Peyer's patch (tissue), 4 donors: ENCODE results near the gene ZNF154. TPM values are rescaled to one million over a fixed set of nuclear protein-coding genes. Genes with fewer than 3 reads are reported as not detected.
A peak's percentile ranks its signal among the peaks of the same experiment; 100 is the strongest.

ENCODE experiments used
- DNase-seq, 3 donors: peaks; one replicate each; pipeline ENCODE4 v3.0.0-alpha.2; 2017 to 2019
- H3K27ac ChIP-seq, 4 donors: fragments of 200-600 bp; sonication (generic); one replicate each; pipeline ENCODE4 v1.5.1; 2016 to 2019
- H3K27me3 ChIP-seq, 2 donors: fragments of 200-600 bp; sonication (generic); one replicate each; pipeline ENCODE4 v1.5.1; 2019
- H3K36me3 ChIP-seq, 3 donors: fragments of 200-600 bp; sonication (generic); one replicate each; pipeline ENCODE4 v1.5.1; 2016 to 2019
- H3K4me1 ChIP-seq, 4 donors: fragments of 200-600 bp; sonication (generic); one replicate each; pipeline ENCODE4 v1.5.1; 2016 to 2019
- H3K4me3 ChIP-seq, 4 donors: fragments of 200-600 bp; sonication (generic); 1 replicate in 3 of 4; 2 replicates in 1 of 4; pipeline ENCODE4 v1.5.1; 2016 to 2019; ENCODE audit warnings: mild to moderate bottlenecking in 1 of 4
- H3K9me3 ChIP-seq, 4 donors: fragments of 200-600 bp; sonication (generic); one replicate each; pipeline ENCODE4 v1.5.1; 2016 to 2019; ENCODE audit warnings: mild to moderate bottlenecking in 1 of 4
- POLR2A ChIP-seq, 2 donors: fragments of 450-650 bp; IDR thresholded peaks; one replicate each; pipeline ENCODE4 v1.5.1; 2017; ENCODE audit warnings: antibody characterized with exemption in 2 of 2, mild to moderate bottlenecking in 2 of 2, moderate library complexity in 2 of 2
- total RNA-seq, 4 donors: library from RNA; depleted of rRNA; stranded (reverse); fragments of >200 nt; gene quantifications; one replicate each; pipeline ENCODE4 v1.1.0, GENCODE V29; 2016
- TF ChIP-seq, protein P1 (sequence below), 6 experiments: fragments of 450-650 bp in 4 of 6; fragments of 200-600 bp in 2 of 6; sonication (generic) in 1 of 6; IDR thresholded peaks; one replicate each; pipeline ENCODE4 v1.5.1; 2017 to 2019; ENCODE audit warnings: antibody characterized with exemption in 6 of 6, mild to moderate bottlenecking in 3 of 6, moderate library complexity in 1 of 6

ZNF154 gene
- total RNA-seq = 1 to 10 TPM in 2 of 4 donors, under 1 TPM in 2; 0.57 to 5.0 (median 1.3) TPM

DNA sequence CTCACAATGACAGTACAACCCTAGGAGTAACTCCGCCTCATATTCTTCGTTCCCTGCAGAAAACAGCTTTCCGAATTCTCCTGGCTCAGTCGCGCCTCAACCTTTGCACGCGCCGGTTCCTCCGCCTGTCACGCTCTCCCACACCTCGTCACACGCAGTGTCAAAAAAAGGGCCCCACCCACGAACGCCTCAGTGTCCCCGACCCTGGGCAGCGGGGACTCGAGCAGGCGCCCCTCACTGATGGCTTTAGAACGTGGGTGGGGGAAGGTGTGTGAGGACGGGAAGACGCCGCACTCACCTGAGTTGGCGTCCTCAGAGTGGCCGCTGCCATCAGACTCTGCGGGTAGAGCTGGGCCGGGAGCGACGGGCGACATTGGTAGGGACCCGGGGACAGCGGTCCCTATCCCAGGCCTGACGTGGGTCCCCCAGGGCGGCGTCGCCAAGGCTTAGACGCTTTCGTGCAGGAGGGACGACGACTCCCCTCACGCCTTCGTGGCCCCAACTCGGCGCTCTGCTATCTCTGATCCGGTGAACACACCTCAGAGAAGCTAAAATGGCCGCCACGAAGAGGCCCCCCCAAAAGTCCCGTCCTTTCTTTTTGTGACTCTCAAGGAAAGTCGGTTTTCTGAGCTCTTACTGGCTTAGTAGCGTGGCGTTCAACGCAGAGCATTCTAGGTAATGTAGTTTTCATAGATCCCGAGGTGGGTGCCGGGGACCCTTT is at the start of gene ZNF154:
TSS of gene ZNF154 (minus strand) at position 564 of the 721 bp plus-strand sequence. CDS start at position 331, 233 bp downstream.
- H3K36me3 ChIP-seq = no peaks in the 10 kb centered on the region
- H3K27me3 ChIP-seq = no peaks in the 10 kb centered on the region
- H3K9me3 ChIP-seq = peaks cover 0 to 48% (median 9%) of the 10 kb centered on the region in 4 donors
- DNase-seq = peak in 2 of 3 donors; percentile 46 to 73
- H3K4me1 ChIP-seq = no peaks in the 10 kb centered on the region
- peak within 1 kb of the TSS; percentile 50 to 73 (median 58) for H3K4me3 ChIP-seq
- TF ChIP-seq, protein P1, sequence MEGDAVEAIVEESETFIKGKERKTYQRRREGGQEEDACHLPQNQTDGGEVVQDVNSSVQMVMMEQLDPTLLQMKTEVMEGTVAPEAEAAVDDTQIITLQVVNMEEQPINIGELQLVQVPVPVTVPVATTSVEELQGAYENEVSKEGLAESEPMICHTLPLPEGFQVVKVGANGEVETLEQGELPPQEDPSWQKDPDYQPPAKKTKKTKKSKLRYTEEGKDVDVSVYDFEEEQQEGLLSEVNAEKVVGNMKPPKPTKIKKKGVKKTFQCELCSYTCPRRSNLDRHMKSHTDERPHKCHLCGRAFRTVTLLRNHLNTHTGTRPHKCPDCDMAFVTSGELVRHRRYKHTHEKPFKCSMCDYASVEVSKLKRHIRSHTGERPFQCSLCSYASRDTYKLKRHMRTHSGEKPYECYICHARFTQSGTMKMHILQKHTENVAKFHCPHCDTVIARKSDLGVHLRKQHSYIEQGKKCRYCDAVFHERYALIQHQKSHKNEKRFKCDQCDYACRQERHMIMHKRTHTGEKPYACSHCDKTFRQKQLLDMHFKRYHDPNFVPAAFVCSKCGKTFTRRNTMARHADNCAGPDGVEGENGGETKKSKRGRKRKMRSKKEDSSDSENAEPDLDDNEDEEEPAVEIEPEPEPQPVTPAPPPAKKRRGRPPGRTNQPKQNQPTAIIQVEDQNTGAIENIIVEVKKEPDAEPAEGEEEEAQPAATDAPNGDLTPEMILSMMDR (IDR thresholded peaks at IDR 0.05) = no peak
- no peak for TF ChIP-seq POLR2A (IDR thresholded peaks at IDR 0.05)
- peak within 1 kb of the TSS; percentile 79 to 91 (median 82) for H3K27ac ChIP-seq

DNA sequence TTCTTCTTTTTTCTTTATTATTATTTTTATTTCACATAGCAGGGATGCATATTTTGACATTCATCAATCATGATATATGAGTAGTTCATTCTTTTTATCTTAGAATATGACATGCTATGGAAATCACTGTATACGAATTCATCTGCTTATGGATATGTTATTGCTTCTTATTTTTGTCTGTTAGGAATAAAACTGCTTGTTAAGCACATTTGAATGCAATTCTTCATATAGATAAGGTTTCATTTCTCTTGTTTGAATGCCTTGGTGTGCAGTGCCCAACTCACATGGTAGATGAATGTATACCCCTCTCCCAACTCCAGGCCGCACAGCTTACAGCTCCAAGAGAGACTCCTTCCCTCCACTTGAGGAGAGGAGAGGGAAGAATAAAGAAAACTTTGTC is 48.9 kb upstream of the ZNF154 start:
- H3K4me3 ChIP-seq = no peak overlapping the region
- no peak overlapping the region for H3K27ac ChIP-seq
- no peak for TF ChIP-seq POLR2A (IDR thresholded peaks at IDR 0.05)
- TF ChIP-seq, protein P1 (IDR thresholded peaks at IDR 0.05) = no peak
- H3K4me1 ChIP-seq = no peaks in the 10 kb centered on the region
- H3K9me3 ChIP-seq = peaks cover 0 to 79% (median 6%) of the 10 kb centered on the region in 4 donors
- no peak for DNase-seq
- H3K36me3 ChIP-seq = peaks cover 0 to 85% (median 6%) of the 10 kb centered on the region in 3 donors
- no peaks in the 10 kb centered on the region for H3K27me3 ChIP-seq

DNA sequence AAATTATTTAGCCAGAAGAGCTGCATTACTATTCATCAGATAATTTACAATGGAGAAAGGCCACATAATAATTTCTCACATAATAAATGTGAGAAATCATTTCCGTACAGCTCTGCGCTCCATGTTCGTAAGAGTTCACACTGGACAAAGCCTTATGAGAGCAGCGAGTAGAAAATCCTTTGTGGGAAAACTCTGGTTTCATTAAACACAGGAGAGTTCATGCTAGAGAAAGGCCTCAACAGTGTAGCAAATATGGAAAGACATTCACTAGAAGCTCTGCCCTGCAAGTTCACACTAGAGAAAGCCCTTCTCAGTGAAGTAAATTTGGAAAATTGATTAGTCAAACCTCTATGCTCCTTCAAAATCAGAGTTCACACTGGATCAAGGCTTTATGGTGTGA is 46.0 kb upstream of the ZNF154 start:
- TF ChIP-seq POLR2A (IDR thresholded peaks at IDR 0.05) = no peak
- TF ChIP-seq, protein P1 (IDR thresholded peaks at IDR 0.05) = no peak
- Histone ChIP-seq H3K4me3 (no peak overlapping the region), H3K4me1 (no peaks in the 10 kb centered on the region), H3K27ac (no peak overlapping the region), H3K36me3 (peaks cover 0 to 96% (median 6%) of the 10 kb centered on the region in 3 donors), H3K9me3 (peaks cover 0 to 93% (median 8%) of the 10 kb centered on the region in 4 donors), H3K27me3 (no peaks in the 10 kb centered on the region)
- DNase-seq = no peak

DNA sequence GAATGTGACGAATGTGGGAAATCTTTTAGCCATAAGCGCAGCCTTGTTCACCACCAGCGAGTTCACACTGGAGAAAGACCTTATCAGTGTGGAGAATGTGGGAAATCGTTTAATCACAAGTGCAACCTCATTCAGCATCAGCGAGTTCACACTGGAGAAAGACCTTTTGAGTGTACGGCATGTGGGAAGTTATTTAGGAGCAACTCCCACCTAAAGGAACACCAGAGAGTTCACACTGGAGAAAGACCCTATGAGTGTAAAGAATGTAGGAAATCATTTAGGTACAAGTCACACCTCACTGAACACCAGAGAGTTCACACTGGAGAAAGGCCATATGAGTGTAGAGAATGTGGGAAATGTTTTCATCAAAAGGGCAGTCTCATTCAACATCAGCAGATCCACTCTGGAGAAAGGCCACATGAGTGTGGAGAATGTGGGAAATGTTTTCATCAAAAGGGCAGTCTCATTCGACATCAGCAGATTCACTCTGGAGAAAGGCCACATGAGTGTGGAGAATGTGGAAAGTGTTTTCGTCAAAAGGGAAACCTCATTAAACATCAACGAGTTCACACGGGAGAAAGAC is 45.2 kb upstream of the ZNF154 start:
- H3K4me1 ChIP-seq = no peaks in the 10 kb centered on the region
- no peak for DNase-seq
- H3K27me3 ChIP-seq = no peaks in the 10 kb centered on the region
- no peak overlapping the region for H3K27ac ChIP-seq
- peaks cover 0 to 94% (median 10%) of the 10 kb centered on the region in 4 donors for H3K9me3 ChIP-seq
- no peak for TF ChIP-seq POLR2A (IDR thresholded peaks at IDR 0.05)
- TF ChIP-seq, protein P1 (IDR thresholded peaks at IDR 0.05) = no peak
- H3K4me3 ChIP-seq = no peak overlapping the region
- peaks cover 0 to 96% (median 6%) of the 10 kb centered on the region in 3 donors for H3K36me3 ChIP-seq

DNA sequence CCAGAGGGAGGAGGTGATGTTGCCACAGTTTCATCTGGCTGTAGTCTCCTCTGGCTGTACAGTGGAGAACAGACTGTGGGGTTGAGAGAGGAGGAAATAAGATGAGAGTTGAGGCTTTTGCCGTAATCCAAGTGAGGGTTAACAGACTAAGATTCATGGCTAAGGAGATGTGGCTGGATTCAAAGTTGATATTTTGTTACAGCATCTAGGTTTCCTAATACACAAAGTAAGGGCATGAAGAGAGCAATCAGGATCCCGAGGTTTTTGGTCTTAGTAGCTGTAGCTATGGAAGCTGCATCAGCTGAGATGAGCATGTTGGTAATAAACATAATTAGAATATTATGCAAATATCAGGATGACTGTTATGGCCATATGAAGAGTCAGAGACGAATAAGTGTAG is 39.0 kb upstream of the ZNF154 start:
- no peak for DNase-seq
- H3K36me3 ChIP-seq = peaks cover 0 to 52% (median 0%) of the 10 kb centered on the region in 3 donors
- no peaks in the 10 kb centered on the region for H3K27me3 ChIP-seq
- H3K9me3 ChIP-seq = peaks cover 0 to 58% (median 8%) of the 10 kb centered on the region in 4 donors
- no peak overlapping the region for H3K27ac ChIP-seq
- TF ChIP-seq, protein P1 (IDR thresholded peaks at IDR 0.05) = no peak
- TF ChIP-seq POLR2A (IDR thresholded peaks at IDR 0.05) = no peak
- H3K4me1 ChIP-seq = peaks cover 0 to 13% (median 4%) of the 10 kb centered on the region in 4 donors
- peak overlapping the region in 1 of 4 donors; percentile 83 for H3K4me3 ChIP-seq
